Endothelial cell of umbilical vein (primary cell): Measurements from ENCODE around the gene SERPINB6.

ENCODE experiments used
- CTCF ChIP-seq, 2 donors: IDR thresholded peaks; 1 replicate in 1 of 2; 2 replicates in 1 of 2; pipeline ENCODE4 v1.5.1; 2011; ENCODE audit warnings: low read length in 2 of 2, mild to moderate bottlenecking in 2 of 2, moderate library complexity in 2 of 2, control low read depth in 1 of 2, inconsistent platforms in 1 of 2, low read depth in 1 of 2; ENCODE audit not compliant: insufficient read depth in 1 of 2; ENCODE audit errors: extremely low read depth in 1 of 2
- EZH2 ChIP-seq: IDR thresholded peaks from 2 replicates; pipeline ENCODE4 v1.6.1; 2012; ENCODE audit warnings: borderline replicate concordance, low read depth, mild to moderate bottlenecking, moderate library complexity, low read length, inconsistent platforms; ENCODE audit not compliant: severe bottlenecking
- FOS ChIP-seq: IDR thresholded peaks from 2 replicates; pipeline ENCODE4 v1.6.1; 2011; ENCODE audit warnings: mild to moderate bottlenecking, low read length, moderate library complexity, borderline replicate concordance; ENCODE audit not compliant: insufficient read depth
- MAX ChIP-seq: IDR thresholded peaks from 2 replicates; pipeline ENCODE4 v1.6.1; 2011; ENCODE audit not compliant: insufficient read depth, insufficient read length
- MYC ChIP-seq: IDR thresholded peaks from one replicate; pipeline ENCODE4 v1.6.1; 2011; ENCODE audit warnings: mild to moderate bottlenecking, low read depth, low read length

GRCh38 chr6:2961506-2961905, 9.9 kb downstream of the SERPINB6 start:
- TF ChIP-seq MYC (no peak), EZH2 (no peak), MAX (no peak), CTCF (IDR thresholded peaks at IDR 0.05; ENCODE audit: extremely low read depth in 1 of 2, insufficient read depth in 1 of 2, low read depth in 1 of 2, low read length in 2 of 2) (no peak), FOS (no peak)
